Activated T-cell treated with anti-CD3 and anti-CD28 coated beads for 4 hours (primary cell): ENCODE results near the gene IFT25.
"Not testable (repeated sequence)": the region's sequence is repeated elsewhere in the genome, so short reads cannot be mapped to it uniquely, and the experiment has no call there.

Experiments
- DNase-seq: peaks from one replicate; pipeline ENCODE4 v3.0.0-alpha.2; 2020

The IFT25 gene

GRCh38 chr1:53881853-53882252 is 63.6 kb downstream of the IFT25 start:
- DNase-seq: not testable (repeated sequence)

GRCh38 chr1:53878492-53879105 is 66.9 kb downstream of the IFT25 start:
- DNase-seq: no peak

GRCh38 chr1:53875150-53875549 is 70.3 kb downstream of the IFT25 start:
- DNase-seq: not testable (repeated sequence)

GRCh38 chr1:53871773-53872484 is 73.6 kb downstream of the IFT25 start:
- no peak for DNase-seq
